Type B pancreatic cell (in vitro differentiated cells): ENCODE data around the gene AMH. TPM values are rescaled to one million over a fixed set of nuclear protein-coding genes. Genes with fewer than 3 reads are reported as not detected.

ENCODE experiments used
- DNase-seq: peaks from one replicate; pipeline ENCODE4 v3.0.0; 2021; ENCODE audit warnings: mixed read lengths; ENCODE audit not compliant: unreplicated experiment; ENCODE audit errors: extremely low spot score
- H3K27ac Mint-ChIP-seq: 2 replicates; pipeline ENCODE4 v1.8.0; 2021; ENCODE audit warnings: mild to moderate bottlenecking, mixed read lengths
- H3K27me3 Mint-ChIP-seq: 2 replicates; pipeline ENCODE4 v1.8.0; 2021; ENCODE audit warnings: mixed read lengths
- H3K36me3 Mint-ChIP-seq: 2 replicates; pipeline ENCODE4 v1.8.0; 2021; ENCODE audit warnings: mixed read lengths
- H3K4me1 Mint-ChIP-seq: one replicate; pipeline ENCODE4 v1.8.0; 2021; ENCODE audit warnings: mixed read lengths; ENCODE audit not compliant: unreplicated experiment
- H3K4me3 Mint-ChIP-seq: 2 replicates; pipeline ENCODE4 v1.8.0; 2021; ENCODE audit warnings: mild to moderate bottlenecking, mixed read lengths
- H3K9me3 Mint-ChIP-seq: 2 replicates; pipeline ENCODE4 v1.8.0; 2021; ENCODE audit warnings: mixed read lengths
- total RNA-seq: library from RNA; stranded (reverse); gene quantifications from 2 replicates; pipeline ENCODE4 v1.2.1, GENCODE V29; 2021; ENCODE audit warnings: low replicate concordance
- TF ChIP-seq, protein P1 (sequence below): fragments of 200-600 bp; sonication (generic); conservative IDR thresholded peaks from 2 replicates; pipeline ENCODE4 v1.5.0; 2021; ENCODE audit warnings: antibody characterized with exemption, mild to moderate bottlenecking

Gene AMH
- total RNA-seq, 1 donor from 2014 or later = 49.5 TPM

DNA sequence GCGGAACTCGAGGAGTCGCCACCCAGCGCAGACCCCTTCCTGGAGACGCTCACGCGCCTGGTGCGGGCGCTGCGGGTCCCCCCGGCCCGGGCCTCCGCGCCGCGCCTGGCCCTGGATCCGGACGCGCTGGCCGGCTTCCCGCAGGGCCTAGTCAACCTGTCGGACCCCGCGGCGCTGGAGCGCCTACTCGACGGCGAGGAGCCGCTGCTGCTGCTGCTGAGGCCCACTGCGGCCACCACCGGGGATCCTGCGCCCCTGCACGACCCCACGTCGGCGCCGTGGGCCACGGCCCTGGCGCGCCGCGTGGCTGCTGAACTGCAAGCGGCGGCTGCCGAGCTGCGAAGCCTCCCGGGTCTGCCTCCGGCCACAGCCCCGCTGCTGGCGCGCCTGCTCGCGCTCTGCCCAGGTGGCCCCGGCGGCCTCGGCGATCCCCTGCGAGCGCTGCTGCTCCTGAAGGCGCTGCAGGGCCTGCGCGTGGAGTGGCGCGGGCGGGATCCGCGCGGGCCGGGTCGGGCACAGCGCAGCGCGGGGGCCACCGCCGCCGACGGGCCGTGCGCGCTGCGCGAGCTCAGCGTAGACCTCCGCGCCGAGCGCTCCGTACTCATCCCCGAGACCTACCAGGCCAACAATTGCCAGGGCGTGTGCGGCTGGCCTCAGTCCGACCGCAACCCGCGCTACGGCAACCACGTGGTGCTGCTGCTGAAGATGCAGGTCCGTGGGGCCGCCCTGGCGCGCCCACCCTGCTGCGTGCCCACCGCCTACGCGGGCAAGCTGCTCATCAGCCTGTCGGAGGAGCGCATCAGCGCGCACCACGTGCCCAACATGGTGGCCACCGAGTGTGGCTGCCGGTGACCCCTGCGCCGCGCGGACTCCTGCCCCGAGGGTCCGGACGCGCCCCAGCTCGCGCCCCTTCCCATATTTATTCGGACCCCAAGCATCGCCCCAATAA, 2.3 kb downstream of the AMH start:
- Mint-ChIP-seq H3K4me1 (peaks cover 3% of the 10 kb centered on the region), H3K27ac (no peak overlapping the region), H3K36me3 (no peaks in the 10 kb centered on the region), H3K9me3 (no peaks in the 10 kb centered on the region), H3K27me3 (peaks cover 10% of the 10 kb centered on the region), H3K4me3 (no peak overlapping the region)
- TF ChIP-seq, protein P1, sequence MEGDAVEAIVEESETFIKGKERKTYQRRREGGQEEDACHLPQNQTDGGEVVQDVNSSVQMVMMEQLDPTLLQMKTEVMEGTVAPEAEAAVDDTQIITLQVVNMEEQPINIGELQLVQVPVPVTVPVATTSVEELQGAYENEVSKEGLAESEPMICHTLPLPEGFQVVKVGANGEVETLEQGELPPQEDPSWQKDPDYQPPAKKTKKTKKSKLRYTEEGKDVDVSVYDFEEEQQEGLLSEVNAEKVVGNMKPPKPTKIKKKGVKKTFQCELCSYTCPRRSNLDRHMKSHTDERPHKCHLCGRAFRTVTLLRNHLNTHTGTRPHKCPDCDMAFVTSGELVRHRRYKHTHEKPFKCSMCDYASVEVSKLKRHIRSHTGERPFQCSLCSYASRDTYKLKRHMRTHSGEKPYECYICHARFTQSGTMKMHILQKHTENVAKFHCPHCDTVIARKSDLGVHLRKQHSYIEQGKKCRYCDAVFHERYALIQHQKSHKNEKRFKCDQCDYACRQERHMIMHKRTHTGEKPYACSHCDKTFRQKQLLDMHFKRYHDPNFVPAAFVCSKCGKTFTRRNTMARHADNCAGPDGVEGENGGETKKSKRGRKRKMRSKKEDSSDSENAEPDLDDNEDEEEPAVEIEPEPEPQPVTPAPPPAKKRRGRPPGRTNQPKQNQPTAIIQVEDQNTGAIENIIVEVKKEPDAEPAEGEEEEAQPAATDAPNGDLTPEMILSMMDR = no peak
- DNase-seq = no peak

DNA sequence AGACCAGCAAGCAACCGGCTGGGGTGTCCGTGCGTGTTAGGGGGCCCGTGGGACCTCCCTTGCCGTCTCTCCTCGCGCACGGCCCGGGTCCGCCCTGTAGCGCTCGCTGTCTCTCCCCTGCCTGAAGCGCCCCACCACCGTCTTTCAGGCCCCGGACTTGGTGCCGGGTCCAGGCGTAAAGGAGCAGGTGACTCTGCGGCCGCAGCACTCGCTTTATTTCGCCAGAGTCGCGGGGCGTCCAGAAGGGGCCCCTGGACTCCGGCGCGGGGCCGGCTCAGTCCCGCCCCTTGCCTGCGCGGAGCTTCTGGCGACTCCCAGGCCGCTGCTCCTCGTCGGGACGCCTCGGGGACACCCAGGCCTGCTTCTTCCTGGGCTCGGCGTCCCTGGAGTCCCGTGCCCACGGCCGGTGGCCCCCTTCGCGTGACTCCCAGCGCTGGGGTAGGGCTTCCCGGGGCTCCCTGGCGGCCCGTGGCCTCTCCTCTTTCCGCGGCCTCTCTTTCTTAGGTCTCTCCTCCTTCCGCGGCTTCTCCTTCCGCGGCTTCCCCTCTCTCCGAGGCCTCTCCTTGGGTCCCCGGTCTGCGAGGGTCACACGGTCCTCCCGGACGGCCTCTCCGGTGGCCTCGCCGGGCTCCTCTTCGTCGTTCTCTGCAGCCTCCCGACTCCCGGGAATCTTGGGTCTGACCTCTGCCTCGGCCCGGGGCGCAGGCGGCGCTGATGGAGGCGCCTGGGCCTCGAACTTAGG, 3.1 kb downstream of the AMH start:
- peaks cover 10% of the 10 kb centered on the region for H3K27me3 Mint-ChIP-seq
- no peak overlapping the region for H3K4me3 Mint-ChIP-seq
- TF ChIP-seq, protein P1 = no peak
- DNase-seq = no peak
- no peak overlapping the region for H3K27ac Mint-ChIP-seq
- peaks cover 3% of the 10 kb centered on the region for H3K4me1 Mint-ChIP-seq
- no peaks in the 10 kb centered on the region for H3K36me3 Mint-ChIP-seq
- H3K9me3 Mint-ChIP-seq = no peaks in the 10 kb centered on the region

DNA sequence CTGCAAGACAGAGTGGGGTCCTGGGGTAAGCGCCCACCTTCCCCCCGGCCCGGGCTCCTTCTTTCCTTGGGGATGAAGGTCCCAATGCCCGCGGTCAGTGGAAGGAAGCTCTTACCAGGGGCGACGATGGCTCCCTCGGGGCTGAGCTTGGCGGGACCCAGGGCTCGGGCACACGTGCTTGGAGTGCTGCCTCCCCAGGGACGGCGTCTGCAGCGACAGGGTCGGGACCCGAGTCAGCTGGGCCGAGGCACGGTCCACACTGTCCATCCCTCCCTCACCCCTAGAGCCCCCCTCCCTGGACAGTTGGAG, 3.6 kb downstream of the AMH start:
- no peak for DNase-seq
- H3K27ac Mint-ChIP-seq = no peak overlapping the region
- TF ChIP-seq, protein P1 = no peak
- peaks cover 10% of the 10 kb centered on the region for H3K27me3 Mint-ChIP-seq
- H3K36me3 Mint-ChIP-seq = no peaks in the 10 kb centered on the region
- H3K4me3 Mint-ChIP-seq = no peak overlapping the region
- peaks cover 3% of the 10 kb centered on the region for H3K4me1 Mint-ChIP-seq
- no peaks in the 10 kb centered on the region for H3K9me3 Mint-ChIP-seq

DNA sequence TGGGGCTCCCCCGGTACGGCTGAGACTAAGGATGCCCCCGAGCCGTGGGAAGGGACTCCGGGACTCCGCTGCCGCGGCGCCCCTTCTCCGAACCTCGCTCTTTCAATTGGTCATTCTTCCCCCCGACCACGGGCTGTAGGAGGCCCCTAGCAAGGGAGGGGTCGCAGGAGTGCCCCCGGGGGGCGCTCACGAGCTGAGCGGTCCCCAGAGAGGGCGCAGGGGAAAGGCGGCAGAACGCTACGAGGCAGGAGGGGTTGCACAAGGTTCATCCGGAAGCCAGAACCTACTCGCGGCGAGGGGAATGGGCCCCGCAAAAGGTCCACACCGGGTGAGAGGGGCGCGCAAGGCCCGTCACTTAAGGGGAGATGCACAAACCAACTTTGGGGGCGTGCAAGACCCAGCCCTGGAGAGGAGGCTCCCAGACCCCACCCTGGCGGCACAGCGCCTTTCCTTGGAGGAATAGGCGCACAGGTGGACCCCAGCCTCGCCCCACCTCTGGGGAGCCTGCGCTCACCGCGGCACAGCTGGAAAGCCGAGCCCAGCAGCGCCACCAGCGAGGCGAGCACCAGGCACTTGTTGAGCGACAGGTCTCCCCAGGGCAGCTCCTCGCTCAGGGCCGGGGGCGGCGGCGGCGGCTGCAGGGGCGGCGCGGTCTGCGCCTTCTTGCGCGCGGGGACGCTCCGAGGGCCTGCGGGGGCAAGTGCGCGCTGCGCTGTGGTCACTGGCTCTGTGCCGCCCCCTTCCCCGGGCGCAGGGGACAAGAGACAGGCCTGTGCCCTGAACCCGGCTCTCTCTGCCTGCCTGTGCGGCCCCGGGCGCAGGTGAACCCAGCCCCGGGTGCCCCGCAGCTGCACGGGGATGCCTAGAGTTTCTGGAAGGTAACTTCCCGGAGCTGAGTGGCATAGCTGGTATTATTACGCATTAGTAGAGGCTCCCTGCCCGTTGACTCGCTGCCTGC, 4.3 kb downstream of the AMH start:
- H3K36me3 Mint-ChIP-seq = no peaks in the 10 kb centered on the region
- DNase-seq = peak; percentile 74
- peak overlapping the region; percentile 82 for H3K4me3 Mint-ChIP-seq
- TF ChIP-seq, protein P1 = peak; percentile 52
- H3K4me1 Mint-ChIP-seq = peaks cover 3% of the 10 kb centered on the region
- H3K9me3 Mint-ChIP-seq = no peaks in the 10 kb centered on the region
- peaks cover 10% of the 10 kb centered on the region for H3K27me3 Mint-ChIP-seq
- H3K27ac Mint-ChIP-seq = peak overlapping the region; percentile 48
